GM18508 (cell line): ENCODE data around the gene KLHL30.

Experiments used
- ATAC-seq: cut with Tn5 transposase; IDR thresholded peaks from one replicate; pipeline ENCODE4 v1.9.1; 2021; ENCODE audit warnings: moderate number of reproducible peaks; ENCODE audit not compliant: insufficient read depth, unreplicated experiment

KLHL30 gene

DNA sequence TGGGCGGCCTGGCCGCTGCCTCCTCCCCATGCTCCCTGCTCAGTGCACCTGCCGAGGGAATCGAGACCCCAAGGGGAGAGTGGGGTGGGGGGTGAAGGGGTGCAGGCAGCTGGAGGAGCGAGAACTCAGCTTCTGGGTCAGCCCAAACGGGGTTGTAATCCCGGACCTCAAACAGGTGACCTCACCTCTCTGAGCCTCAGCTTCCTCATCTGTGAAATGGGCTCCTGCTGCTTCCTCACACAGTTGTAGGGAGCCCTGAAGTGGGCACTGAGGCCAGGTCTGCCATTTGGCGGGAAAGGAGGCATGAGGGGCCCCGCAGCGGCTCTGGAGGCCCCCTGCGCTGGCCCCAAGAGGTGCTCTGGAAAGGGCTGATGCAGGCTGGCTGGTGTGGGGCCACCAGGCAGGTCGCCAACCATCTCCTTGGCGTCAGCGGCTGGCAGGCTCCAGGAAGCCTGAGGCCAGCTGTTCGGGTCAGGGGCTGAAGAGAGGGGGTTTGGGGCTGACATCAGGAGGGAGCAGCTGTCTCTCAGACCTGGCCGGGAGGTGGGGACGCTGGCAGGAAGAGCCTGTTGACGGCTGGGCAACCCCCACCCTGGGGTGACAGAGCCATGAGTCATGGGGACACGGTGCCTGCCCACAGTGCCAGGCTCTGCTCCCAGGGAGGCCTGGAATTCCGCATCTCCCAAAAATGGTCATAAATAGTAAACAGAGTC is 4.9 kb downstream of the KLHL30 start:
- ATAC-seq = no peak

GRCh38 chr2:238144262-238144661 is 5.8 kb downstream of the KLHL30 start:
- ATAC-seq = no peak

DNA sequence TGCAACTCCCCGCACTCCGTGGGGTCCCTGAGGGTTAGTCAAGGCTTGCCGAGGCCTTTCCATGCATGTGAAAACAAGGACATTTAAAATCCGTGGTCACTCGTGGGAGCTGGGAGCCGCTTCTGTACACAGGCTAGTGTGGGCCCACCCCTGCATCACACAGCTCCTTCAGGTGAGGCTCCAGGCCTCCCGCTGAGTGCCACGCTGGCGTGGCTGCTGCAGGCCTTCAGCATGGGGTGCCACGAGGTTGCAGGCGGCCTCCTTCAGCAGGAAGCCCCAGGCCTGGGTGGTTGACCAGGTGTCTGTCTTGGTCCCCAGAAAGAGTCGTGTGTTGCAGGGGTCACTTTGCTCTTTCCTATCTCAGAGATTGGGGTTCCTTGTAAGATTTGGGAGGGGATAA is 6.6 kb downstream of the KLHL30 start:
- no peak for ATAC-seq

GRCh38 chr2:238145851-238146250 is 7.4 kb downstream of the KLHL30 start:
- no peak for ATAC-seq

DNA sequence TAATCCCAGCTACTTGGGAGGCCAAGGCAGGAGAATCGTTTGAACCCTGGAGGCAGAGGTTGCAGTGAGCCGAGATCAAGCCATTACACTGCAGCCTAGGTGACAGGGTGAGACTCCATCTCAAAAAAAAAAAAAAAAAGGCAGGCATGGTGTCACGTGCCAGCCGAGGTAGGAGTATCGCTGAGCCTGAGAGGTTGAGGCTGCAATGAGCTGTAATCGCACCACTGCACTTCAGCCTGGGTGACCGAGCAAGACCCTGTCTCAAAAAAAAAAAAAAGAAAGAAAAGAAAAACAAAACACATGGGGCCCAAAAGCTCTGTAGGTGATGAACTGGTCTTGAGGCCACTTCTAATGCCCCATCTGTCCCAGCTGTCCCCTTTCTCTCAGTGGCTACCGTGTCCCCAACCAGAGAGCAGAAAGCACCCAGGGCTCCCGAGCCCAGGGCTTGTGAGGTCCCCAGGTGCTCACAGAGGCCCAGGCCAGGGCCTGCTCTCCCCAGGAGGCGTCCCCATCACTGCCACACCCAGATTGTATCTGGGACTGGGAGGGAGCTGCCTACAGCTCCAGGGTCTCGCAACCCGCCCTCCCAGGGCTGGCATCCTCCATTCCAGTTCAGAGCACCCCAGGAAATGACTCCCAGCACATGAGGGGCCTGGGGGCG is 8.5 kb downstream of the KLHL30 start:
- no peak for ATAC-seq

DNA sequence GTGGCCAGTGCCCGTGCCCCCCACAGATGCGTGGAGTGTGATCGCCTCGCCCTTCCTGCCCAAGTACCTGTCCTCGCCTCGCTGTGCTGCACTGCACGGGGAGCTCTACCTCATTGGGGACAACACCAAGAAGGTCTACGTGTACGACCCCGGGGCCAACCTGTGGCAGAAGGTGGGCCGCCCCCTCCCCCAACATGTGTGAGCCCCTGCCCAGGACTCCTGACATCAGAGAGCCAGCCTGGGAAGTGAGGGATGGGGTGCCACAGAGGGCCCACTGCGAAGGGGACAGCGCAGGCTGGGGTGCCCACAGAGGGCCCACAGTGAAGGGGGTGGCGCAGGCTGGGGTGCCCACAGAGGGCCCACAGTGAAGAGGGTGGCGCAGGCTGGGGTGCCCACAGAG is 10.5 kb downstream of the KLHL30 start:
- ATAC-seq = no peak

DNA sequence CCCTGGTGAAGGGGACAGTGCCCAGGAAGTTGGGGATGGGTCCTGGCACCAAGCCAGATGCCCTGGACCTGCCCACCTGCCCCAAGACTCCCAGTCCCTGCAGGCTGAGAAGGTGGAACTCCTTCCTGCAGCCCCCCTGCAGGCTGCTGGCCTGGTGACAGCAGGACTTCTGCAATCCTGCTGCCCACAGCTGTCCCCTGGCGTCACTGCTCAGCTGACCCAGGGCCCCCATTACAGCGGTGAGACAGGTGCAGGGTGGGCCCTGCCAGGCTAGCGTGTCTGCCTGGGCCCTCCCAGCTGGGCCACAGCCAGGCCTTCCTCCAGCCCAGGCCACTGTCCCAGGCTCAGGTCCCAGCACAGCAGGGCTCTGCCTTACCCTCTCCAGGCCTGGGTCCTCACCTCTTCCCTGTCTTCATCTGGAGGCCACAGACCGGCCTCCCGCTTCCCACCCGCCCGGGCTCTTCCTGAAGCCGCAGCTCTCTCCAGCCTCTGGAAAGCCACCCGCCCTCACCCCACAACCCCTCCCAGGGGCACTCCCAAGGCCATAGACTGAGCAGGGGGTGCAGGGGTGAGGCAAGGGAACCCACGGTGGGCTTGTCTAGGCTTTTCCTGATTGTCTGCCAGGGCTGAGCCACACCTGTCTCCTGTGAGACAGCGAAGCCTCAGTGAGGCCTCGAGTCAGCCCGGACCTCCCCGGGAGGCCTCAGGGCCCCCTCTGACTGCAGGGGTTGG is 11.5 kb downstream of the KLHL30 start:
- ATAC-seq = no peak

GRCh38 chr2:238150686-238151085 is 12.2 kb downstream of the KLHL30 start:
- ATAC-seq = no peak

DNA sequence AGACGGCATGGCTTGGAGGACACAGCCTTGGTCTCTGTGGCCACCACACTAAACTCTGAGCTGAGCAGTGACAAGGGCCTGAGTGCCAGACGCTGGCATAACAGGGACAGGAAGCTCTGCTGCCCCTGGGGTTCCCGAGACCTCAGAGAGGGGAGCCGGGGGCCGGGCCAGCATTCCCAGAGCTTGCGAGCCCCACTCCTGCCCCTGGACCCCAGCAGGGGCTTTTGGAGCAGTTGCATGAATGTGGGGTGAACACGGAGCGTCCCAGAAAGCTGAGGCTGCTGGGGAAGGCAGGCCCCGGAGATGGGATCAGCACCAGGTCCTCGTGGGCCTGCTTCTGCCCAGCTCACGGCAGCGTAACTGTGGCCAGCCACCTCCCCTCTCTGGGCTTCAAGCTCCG is 12.7 kb downstream of the KLHL30 start:
- ATAC-seq = no peak

DNA sequence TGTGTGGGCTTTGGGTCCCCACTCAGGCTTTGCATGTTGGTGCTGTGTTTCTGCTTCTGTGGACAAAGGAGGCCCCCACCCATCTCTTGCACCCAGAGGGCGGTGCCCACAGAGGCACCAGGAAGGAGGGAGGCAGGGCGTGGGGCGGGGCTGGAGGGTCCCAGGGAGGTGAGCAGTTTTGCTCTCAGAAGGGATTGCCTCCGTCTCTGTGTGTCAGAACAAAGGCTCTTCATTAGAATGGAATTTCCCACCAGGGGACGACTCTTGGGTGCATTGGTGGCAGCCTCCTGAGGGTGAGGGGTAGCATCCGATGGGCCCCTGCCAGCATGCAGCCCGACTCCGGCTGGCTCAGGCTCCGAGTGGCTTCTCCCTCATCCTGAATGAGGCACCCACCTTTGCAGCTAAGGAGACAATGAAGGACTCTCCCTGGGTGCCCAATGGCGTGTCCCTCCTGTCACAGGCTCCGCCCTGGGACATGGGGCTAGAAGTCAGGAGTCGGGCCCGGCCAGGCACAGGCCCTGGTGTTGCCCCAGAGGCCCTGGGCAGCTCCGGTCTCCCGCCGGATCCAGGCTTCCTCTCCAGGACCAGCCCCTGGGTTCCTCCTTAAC is 13.3 kb downstream of the KLHL30 start:
- ATAC-seq = no peak

DNA sequence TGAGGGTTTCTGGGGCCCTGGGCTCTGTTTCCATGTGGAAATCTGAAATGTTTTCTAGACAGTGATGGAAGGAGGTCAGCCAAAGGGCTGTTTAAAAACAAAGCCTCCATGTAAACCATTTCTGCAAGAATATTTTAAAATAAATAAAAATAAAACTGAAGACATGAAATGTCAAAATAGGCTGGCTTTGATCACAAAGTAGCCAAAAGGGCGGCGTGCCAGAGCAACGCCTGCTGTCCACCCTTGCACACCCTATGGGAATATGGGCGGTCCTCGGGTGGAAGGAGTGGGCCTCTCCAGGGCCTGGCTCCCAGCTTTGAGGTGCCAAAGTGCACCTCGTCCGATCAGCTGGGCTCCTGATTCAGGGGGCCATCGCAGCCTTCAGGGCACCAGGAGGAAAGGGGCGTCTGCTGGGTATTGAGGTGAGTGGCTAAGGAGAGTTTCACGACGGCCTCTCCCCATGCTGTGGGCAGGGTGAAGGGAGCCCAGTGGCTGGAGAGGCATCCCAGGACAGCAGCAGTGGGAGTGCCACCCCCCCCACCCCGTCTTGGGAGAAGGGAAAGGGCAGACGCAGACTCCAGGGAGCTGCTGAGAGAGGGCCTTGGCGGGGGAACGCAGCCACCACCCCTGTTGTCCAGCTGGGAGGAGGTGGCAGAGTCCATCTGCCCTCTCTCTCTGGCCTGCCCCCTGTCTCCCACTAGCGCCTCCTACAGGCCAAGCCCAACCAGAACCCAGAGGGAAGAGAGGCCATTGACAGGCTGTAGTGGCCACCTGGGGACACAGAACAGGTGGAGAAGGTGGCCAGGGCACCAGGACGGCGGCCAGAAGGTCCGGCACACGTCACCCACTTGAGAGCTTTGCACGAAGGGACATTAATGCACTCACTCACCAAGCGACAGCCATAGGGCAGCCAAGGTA is 14.6 kb downstream of the KLHL30 start:
- no peak for ATAC-seq

GRCh38 chr2:238154570-238154969 is 16.1 kb downstream of the KLHL30 start:
- no peak for ATAC-seq

DNA sequence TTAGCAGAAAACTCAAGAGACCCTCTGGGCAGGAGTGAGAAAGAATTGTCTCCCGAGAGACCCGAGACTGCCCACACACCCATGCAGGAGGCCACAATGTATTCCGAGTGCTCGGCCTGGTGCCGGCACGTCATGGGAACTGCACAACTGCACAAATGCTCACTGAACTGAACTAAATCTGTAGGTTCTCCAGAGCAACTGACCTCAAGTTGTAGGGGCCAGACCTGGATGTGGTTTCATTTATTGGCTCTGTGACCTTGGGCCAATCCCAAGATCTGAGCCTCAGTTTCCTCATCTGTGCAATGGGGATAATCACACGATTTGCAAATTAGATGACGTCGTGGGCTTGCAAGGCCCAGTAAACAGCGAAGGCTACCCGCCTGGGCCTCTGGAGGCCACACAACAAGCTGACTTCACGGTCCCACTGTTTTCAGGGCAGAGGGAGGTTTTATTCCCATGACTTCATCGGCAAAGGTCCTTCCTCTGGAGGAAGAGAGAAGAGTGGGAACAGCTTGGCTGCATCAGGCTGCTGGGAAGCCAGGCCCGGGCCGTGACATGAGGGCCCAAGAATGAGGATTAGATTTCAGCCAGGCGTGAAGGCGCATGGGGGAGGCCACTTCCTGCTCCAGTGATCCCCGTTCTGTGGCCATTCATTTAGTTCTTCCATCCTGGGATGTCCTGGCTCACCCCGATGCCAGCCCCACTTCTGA is 16.7 kb downstream of the KLHL30 start:
- no peak for ATAC-seq

GRCh38 chr2:238155761-238156694 is 17.6 kb downstream of the KLHL30 start:
- no peak for ATAC-seq

GRCh38 chr2:238157506-238158017 is 19.1 kb downstream of the KLHL30 start:
- ATAC-seq = no peak

- no peak for ATAC-seq
Measured at GRCh38 chr2:238158018-238158508, 19.6 kb downstream of the KLHL30 start.

GRCh38 chr2:238158509-238159070 is 20.1 kb downstream of the KLHL30 start, which contains the start of gene ERFE:
TSS of gene ERFE (plus strand) at chr2:238158970. CDS start at chr2:238159008, 38 bp downstream.
- ATAC-seq = no peak
